T-helper 22 cell (primary cell): ENCODE data around the gene EXOC4.

Source experiments
- DNase-seq: peaks from one replicate; pipeline ENCODE4 v3.0.0-alpha.2; 2020; ENCODE audit warnings: low read depth

The EXOC4 gene

GRCh38 chr7:133829336-133829897 lies 576.5 kb downstream of the EXOC4 start:
- DNase-seq, result no peak

- no peak for DNase-seq
Measured at GRCh38 chr7:133830081-133830480, 577.2 kb downstream of the EXOC4 start.

GRCh38 chr7:133836666-133837065 lies 583.8 kb downstream of the EXOC4 start:
- no peak for DNase-seq

- DNase-seq, result no peak
Measured at GRCh38 chr7:133837224-133837623, 584.3 kb downstream of the EXOC4 start.

- DNase-seq, result no peak
Measured at GRCh38 chr7:133839121-133839520, 586.2 kb downstream of the EXOC4 start.

GRCh38 chr7:133843341-133843740 lies 590.5 kb downstream of the EXOC4 start:
- DNase-seq, result no peak

- no peak for DNase-seq
Measured at GRCh38 chr7:133845005-133845404, 592.1 kb downstream of the EXOC4 start.

- no peak for DNase-seq
Measured at GRCh38 chr7:133846203-133846945, 593.5 kb downstream of the EXOC4 start.

GRCh38 chr7:133850497-133851280 lies 597.8 kb downstream of the EXOC4 start:
- DNase-seq, result no peak

GRCh38 chr7:133851411-133851810 lies 598.5 kb downstream of the EXOC4 start:
- DNase-seq, result no peak

GRCh38 chr7:133853706-133854276 lies 600.9 kb downstream of the EXOC4 start:
- DNase-seq, result no peak

- DNase-seq, result no peak
Measured at GRCh38 chr7:133854739-133855138, 601.9 kb downstream of the EXOC4 start.

- DNase-seq, result no peak
Measured at GRCh38 chr7:133857376-133858119, 604.7 kb downstream of the EXOC4 start.

GRCh38 chr7:133858311-133858710 lies 605.4 kb downstream of the EXOC4 start:
- DNase-seq, result no peak

- no peak for DNase-seq
Measured at GRCh38 chr7:133859231-133859630, 606.4 kb downstream of the EXOC4 start.

- DNase-seq, result no peak
Measured at GRCh38 chr7:133859871-133860450, 607.1 kb downstream of the EXOC4 start.

GRCh38 chr7:133860628-133861335 lies 607.9 kb downstream of the EXOC4 start:
- no peak for DNase-seq

GRCh38 chr7:133861876-133862275 lies 609.0 kb downstream of the EXOC4 start:
- no peak for DNase-seq

GRCh38 chr7:133863362-133864061 lies 610.6 kb downstream of the EXOC4 start:
- DNase-seq, result no peak

GRCh38 chr7:133869556-133869955 lies 616.7 kb downstream of the EXOC4 start:
- DNase-seq, result no peak
